ENCODE measurements around the gene MIB1. TPM values are rescaled to one million over a fixed set of nuclear protein-coding genes. Genes with fewer than 3 reads are reported as not detected.

Gene MIB1
- polyA plus RNA-seq, 1 of the 3 experiments (the other 2 are of a cell fraction): 5.0 TPM

DNA sequence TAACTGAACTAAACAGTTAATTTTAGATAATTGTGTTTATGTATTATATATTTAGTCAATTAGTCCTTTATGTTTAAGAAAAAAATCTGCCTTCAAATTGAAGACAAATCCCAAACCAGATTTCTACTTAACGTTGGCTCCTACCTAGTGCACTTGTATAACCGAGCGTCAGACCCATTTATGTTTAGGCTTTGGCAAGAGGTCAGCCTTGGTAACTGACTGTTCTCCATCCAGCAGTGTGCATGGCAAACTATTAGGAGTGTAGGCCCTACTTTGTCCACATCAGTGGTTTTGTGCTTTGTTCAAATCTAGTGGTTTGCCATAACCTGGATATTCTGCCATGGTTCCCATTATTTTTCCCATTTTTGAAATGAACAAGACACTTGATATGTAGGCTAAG is 114.8 kb downstream of the MIB1 start:
- Histone ChIP-seq H3K4me1 (ENCODE audit: control insufficient read depth in 1 of 2, insufficient read depth in 2 of 2, low read depth in 1 of 2, low read length in 1 of 2) (no peaks in the 10 kb centered on the region; a peak in 1 of 4 replicates), H3K79me2 (ENCODE audit: insufficient read depth) (peaks cover 5% of the 10 kb centered on the region; the same call in 1 of the 2 replicates), H4K20me1 (ENCODE audit: insufficient read depth) (no peaks in the 10 kb centered on the region), H3K36me3 (replicated peaks in 1 of 2; ENCODE audit: control insufficient read depth in 1 of 2, insufficient read depth in 2 of 2, low read length in 1 of 2) (peaks cover 43 to 51% of the 10 kb centered on the region in 2 experiments), H3K27me3 (ENCODE audit: insufficient read depth) (no peaks in the 10 kb centered on the region), H3K9ac (no peak overlapping the region), H3K4me2 (no peak overlapping the region), H3F3A (replicated peaks; ENCODE audit: insufficient read depth) (no peaks in the 10 kb centered on the region), H2AFZ (ENCODE audit: low read depth) (no peak overlapping the region), H3K4me3 (ENCODE audit: low read depth in 2 of 2, low read length in 1 of 2) (no peak overlapping the region), H3K9me3 (no peaks in the 10 kb centered on the region), H3K9me2 (no peaks in the 10 kb centered on the region), H3K27ac (ENCODE audit: low read depth in 2 of 2, low read length in 1 of 2) (no peak overlapping the region)
- WGBS (ENCODE audit: low lambda C conversion rate): 100% methylated on average over 3 of the region's 3 CpGs
- CTCF ChIA-PET: no interaction called here
- no peak for DNase-seq
- POLR2A ChIA-PET: no interaction called here
- TF ChIP-seq TEAD4 (IDR thresholded peaks at IDR 0.05; ENCODE audit: borderline replicate concordance, insufficient read depth) (no peak), GATA2 (CRISPR knock-in tag; IDR thresholded peaks at IDR 0.05) (no peak), FOXM1 (IDR thresholded peaks at IDR 0.05; ENCODE audit: low read depth) (no peak), RAD21 (IDR thresholded peaks at IDR 0.05; ENCODE audit: low read length) (no peak), POLR2AphosphoS5 (IDR thresholded peaks at IDR 0.05; ENCODE audit: low read depth, low read length) (no peak), TAF1 (IDR thresholded peaks at IDR 0.05; ENCODE audit: borderline replicate concordance, low read depth, low read length) (no peak), RXRA (IDR thresholded peaks at IDR 0.05; ENCODE audit: borderline replicate concordance, low read depth) (no peak)
- TF ChIP-seq, protein P1, sequence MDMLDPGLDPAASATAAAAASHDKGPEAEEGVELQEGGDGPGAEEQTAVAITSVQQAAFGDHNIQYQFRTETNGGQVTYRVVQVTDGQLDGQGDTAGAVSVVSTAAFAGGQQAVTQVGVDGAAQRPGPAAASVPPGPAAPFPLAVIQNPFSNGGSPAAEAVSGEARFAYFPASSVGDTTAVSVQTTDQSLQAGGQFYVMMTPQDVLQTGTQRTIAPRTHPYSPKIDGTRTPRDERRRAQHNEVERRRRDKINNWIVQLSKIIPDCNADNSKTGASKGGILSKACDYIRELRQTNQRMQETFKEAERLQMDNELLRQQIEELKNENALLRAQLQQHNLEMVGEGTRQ (IDR thresholded peaks at IDR 0.05; ENCODE audit: borderline replicate concordance, low read depth, low read length): no peak
- TF ChIP-seq, protein P2, sequence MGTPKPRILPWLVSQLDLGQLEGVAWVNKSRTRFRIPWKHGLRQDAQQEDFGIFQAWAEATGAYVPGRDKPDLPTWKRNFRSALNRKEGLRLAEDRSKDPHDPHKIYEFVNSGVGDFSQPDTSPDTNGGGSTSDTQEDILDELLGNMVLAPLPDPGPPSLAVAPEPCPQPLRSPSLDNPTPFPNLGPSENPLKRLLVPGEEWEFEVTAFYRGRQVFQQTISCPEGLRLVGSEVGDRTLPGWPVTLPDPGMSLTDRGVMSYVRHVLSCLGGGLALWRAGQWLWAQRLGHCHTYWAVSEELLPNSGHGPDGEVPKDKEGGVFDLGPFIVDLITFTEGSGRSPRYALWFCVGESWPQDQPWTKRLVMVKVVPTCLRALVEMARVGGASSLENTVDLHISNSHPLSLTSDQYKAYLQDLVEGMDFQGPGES (IDR thresholded peaks at IDR 0.05; ENCODE audit: low read depth, low read length): no peak

DNA sequence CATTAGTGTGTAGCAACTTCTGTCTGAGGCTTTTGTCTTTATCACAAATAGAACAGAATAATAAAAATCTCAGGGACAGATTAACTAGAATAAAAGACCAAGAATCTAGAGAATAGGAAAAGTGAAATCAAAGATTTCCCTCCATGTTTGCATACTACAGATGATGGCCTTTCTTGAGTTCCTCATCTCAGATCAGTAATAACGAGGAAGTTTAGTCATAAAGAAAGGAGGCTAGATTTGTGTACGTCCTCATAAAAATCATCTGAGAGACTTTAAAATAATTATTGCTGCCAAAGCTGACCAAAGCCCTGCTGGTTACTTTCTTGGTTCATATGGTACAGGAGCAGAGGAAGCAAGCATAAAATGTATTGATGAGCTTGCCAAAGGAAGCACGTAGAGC is 117.3 kb downstream of the MIB1 start:
- H3K4me1 ChIP-seq (ENCODE audit: control insufficient read depth in 1 of 2, insufficient read depth in 2 of 2, low read depth in 1 of 2, low read length in 1 of 2): no peaks in the 10 kb centered on the region; a peak in 1 of 4 replicates
- H2AFZ ChIP-seq (ENCODE audit: low read depth): no peak overlapping the region
- no peak overlapping the region for H3K9ac ChIP-seq
- no peak overlapping the region for H3K4me3 ChIP-seq (ENCODE audit: low read depth in 2 of 2, low read length in 1 of 2)
- no peaks in the 10 kb centered on the region for H3K9me3 ChIP-seq
- no peaks in the 10 kb centered on the region for H3K27me3 ChIP-seq (ENCODE audit: insufficient read depth)
- H3K9me2 ChIP-seq: no peaks in the 10 kb centered on the region
- H3K79me2 ChIP-seq (ENCODE audit: insufficient read depth): peaks cover 5% of the 10 kb centered on the region; the same call in 1 of the 2 replicates
- WGBS (ENCODE audit: low lambda C conversion rate): 96% methylated on average over 3 of the region's 3 CpGs
- H3K36me3 ChIP-seq (replicated peaks in 1 of 2; ENCODE audit: control insufficient read depth in 1 of 2, insufficient read depth in 2 of 2, low read length in 1 of 2): peaks cover 54 to 63% of the 10 kb centered on the region in 2 experiments
- POLR2A ChIA-PET: no interaction called here
- DNase-seq: no peak
- H4K20me1 ChIP-seq (ENCODE audit: insufficient read depth): no peaks in the 10 kb centered on the region
- no peak for TF ChIP-seq CHD2 (IDR thresholded peaks at IDR 0.05; ENCODE audit: low read length, partially characterized antibody)
- TF ChIP-seq GATA2 (CRISPR knock-in tag; IDR thresholded peaks at IDR 0.05): no peak
- no peak for TF ChIP-seq ELF1 (IDR thresholded peaks at IDR 0.05)
- no peak for TF ChIP-seq RXRA (IDR thresholded peaks at IDR 0.05; ENCODE audit: borderline replicate concordance, low read depth)
- no peak for TF ChIP-seq NRF1 (IDR thresholded peaks at IDR 0.05; ENCODE audit: low read depth, low read length)
- no peak for TF ChIP-seq EZH2phosphoT487 (IDR thresholded peaks at IDR 0.05; ENCODE audit: borderline replicate concordance, low read depth)
- TF ChIP-seq SIN3A (IDR thresholded peaks at IDR 0.05; ENCODE audit: borderline replicate concordance, low read depth, low read length): no peak
- TF ChIP-seq, protein P2 (IDR thresholded peaks at IDR 0.05; ENCODE audit: low read depth, low read length): no peak
- no peak for TF ChIP-seq MXI1 (IDR thresholded peaks at IDR 0.05; ENCODE audit: low read depth, low read length)
- TF ChIP-seq, protein P1 (IDR thresholded peaks at IDR 0.05; ENCODE audit: borderline replicate concordance, low read depth, low read length): no peak
- TF ChIP-seq GABPA (IDR thresholded peaks at IDR 0.05; ENCODE audit: low read depth): no peak
- H3K4me2 ChIP-seq: no peak overlapping the region
- CTCF ChIA-PET: no interaction called here
- no peaks in the 10 kb centered on the region for H3F3A ChIP-seq (replicated peaks; ENCODE audit: insufficient read depth)
- no peak overlapping the region for H3K27ac ChIP-seq (ENCODE audit: low read depth in 2 of 2, low read length in 1 of 2)
